ENCODE results near the gene FOXO3.

GRCh38 chr6:108543175-108543940 is 17.4 kb upstream of the FOXO3 start:
- no peak for TF ChIP-seq CTCF (IDR thresholded peaks at IDR 0.05)
- TF ChIP-seq POLR2A (IDR thresholded peaks at IDR 0.05) = no peak
- TF ChIP-seq EP300 (IDR thresholded peaks at IDR 0.05) = no peak
